Stimulated activated CD8-positive, alpha-beta memory T cell treated with anti-CD3 and anti-CD28 coated beads, Interleukin-12 subunit alpha, Interleukin-12 subunit beta, amount 100 ng/mL, for 1 hour (primary cell): Measurements from ENCODE around the gene MED27.
"Not testable (repeated sequence)": the region's sequence is repeated elsewhere in the genome, so short reads cannot be mapped to it uniquely, and the experiment has no call there.

Experiments used
- DNase-seq: peaks from one replicate; pipeline ENCODE4 v3.0.0-alpha.2; 2020; ENCODE audit warnings: low read depth

Gene MED27

GRCh38 chr9:132015866-132016265 lies 63.8 kb downstream of the MED27 start:
- no peak for DNase-seq

GRCh38 chr9:132014218-132014805 lies 65.4 kb downstream of the MED27 start:
- DNase-seq: no peak

- no peak for DNase-seq
Observed at GRCh38 chr9:132012704-132013357, 66.8 kb downstream of the MED27 start.

GRCh38 chr9:132011896-132012295 lies 67.8 kb downstream of the MED27 start:
- DNase-seq: no peak

GRCh38 chr9:132011309-132011708 lies 68.4 kb downstream of the MED27 start:
- DNase-seq: no peak

- not testable (repeated sequence) for DNase-seq
Observed at GRCh38 chr9:132010201-132010600, 69.5 kb downstream of the MED27 start.

GRCh38 chr9:132008855-132009812 lies 70.5 kb downstream of the MED27 start:
- DNase-seq: no peak

GRCh38 chr9:132008184-132008803 lies 71.4 kb downstream of the MED27 start:
- no peak for DNase-seq

- no peak for DNase-seq
Observed at GRCh38 chr9:132007371-132008025, 72.2 kb downstream of the MED27 start.

- DNase-seq: no peak
Observed at GRCh38 chr9:132006677-132007370, 72.8 kb downstream of the MED27 start.

- DNase-seq: no peak
Observed at GRCh38 chr9:132005899-132006298, 73.8 kb downstream of the MED27 start.

GRCh38 chr9:132004323-132004722 lies 75.3 kb downstream of the MED27 start:
- no peak for DNase-seq

GRCh38 chr9:132003896-132004295 lies 75.8 kb downstream of the MED27 start:
- DNase-seq: no peak

GRCh38 chr9:132003319-132003704 lies 76.4 kb downstream of the MED27 start:
- no peak for DNase-seq

GRCh38 chr9:132002643-132003318 lies 76.9 kb downstream of the MED27 start:
- no peak for DNase-seq

GRCh38 chr9:132001567-132001966 lies 78.1 kb downstream of the MED27 start:
- DNase-seq: no peak

- no peak for DNase-seq
Observed at GRCh38 chr9:132000659-132001058, 79.0 kb downstream of the MED27 start.

GRCh38 chr9:131999692-132000551 lies 79.7 kb downstream of the MED27 start:
- no peak for DNase-seq

- no peak for DNase-seq
Observed at GRCh38 chr9:131997779-131998178, 81.9 kb downstream of the MED27 start.

GRCh38 chr9:131997076-131997475 lies 82.6 kb downstream of the MED27 start:
- no peak for DNase-seq
